Caco-2 (cell line): ENCODE results near the gene ARF4. TPM values are rescaled to one million over a fixed set of nuclear protein-coding genes. Genes with fewer than 3 reads are reported as not detected.
A peak's percentile ranks its signal among the peaks of the same experiment; 100 is the strongest.

Experiments used
- BruUV-seq: library from RNA; stranded (reverse); fragments of 400-500 nt; replicated peaks from 2 replicates; lab custom pipeline; 2021; lab: Mats Ljungman, UMichigan
- CTCF ChIA-PET: fragments of 300-600 bp; sonication (Branson Sonifier 250); formaldehyde crosslinking; loops from one replicate; lab custom pipeline; 2022; ENCODE audit warnings: antibody characterized with exemption; lab: Charles Lee
- POLR2A ChIA-PET: fragments of 300-600 bp; sonication (Branson Sonifier 250); formaldehyde crosslinking; loops from one replicate; lab custom pipeline; 2022; ENCODE audit warnings: antibody characterized with exemption; lab: Charles Lee
- DNase-seq, 2 experiments: peaks; one replicate each; pipeline versions ENCODE4 v3.0.0 to v3.0.0-alpha.2; 2020 to 2022
- H3K27me3 ChIP-seq: replicated peaks from 2 replicates; pipeline ENCODE4 v1.6.0; 2011; ENCODE audit warnings: low read length; ENCODE audit not compliant: control insufficient read depth, insufficient read depth
- H3K36me3 ChIP-seq: 2 replicates; pipeline ENCODE4 v1.5.1; 2011; ENCODE audit warnings: low read length; ENCODE audit not compliant: control insufficient read depth, insufficient read depth
- H3K4me1 ChIP-seq: fragments of 250-450 bp; sonication (Bioruptor Pico); 2 replicates; pipeline ENCODE4 v1.5.1; 2020; ENCODE audit warnings: mild to moderate bottlenecking
- H3K4me3 ChIP-seq: 2 replicates; pipeline ENCODE4 v1.5.1; 2011; ENCODE audit warnings: low read depth, mild to moderate bottlenecking, control low read depth, low read length
- H3K9me3 ChIP-seq: fragments of 250-450 bp; sonication (Bioruptor Pico); 2 replicates; pipeline ENCODE4 v1.5.1; 2020; ENCODE audit warnings: mild to moderate bottlenecking, moderate library complexity
- H3K27ac Mint-ChIP-seq: one replicate; pipeline ENCODE4 v1.8.0; 2022; ENCODE audit warnings: mixed read lengths; ENCODE audit not compliant: unreplicated experiment
- H3K27me3 Mint-ChIP-seq: one replicate; pipeline ENCODE4 v1.8.0; 2022; ENCODE audit warnings: mixed read lengths; ENCODE audit not compliant: insufficient read depth, unreplicated experiment
- H3K36me3 Mint-ChIP-seq: one replicate; pipeline ENCODE4 v1.8.0; 2022; ENCODE audit warnings: mild to moderate bottlenecking, mixed read lengths; ENCODE audit not compliant: insufficient read depth, unreplicated experiment
- H3K4me1 Mint-ChIP-seq: one replicate; pipeline ENCODE4 v1.8.0; 2022; ENCODE audit warnings: low read depth, mixed read lengths; ENCODE audit not compliant: unreplicated experiment
- H3K4me3 Mint-ChIP-seq: one replicate; pipeline ENCODE4 v1.8.0; 2022; ENCODE audit warnings: mild to moderate bottlenecking, moderate library complexity, mixed read lengths; ENCODE audit not compliant: unreplicated experiment
- H3K9me3 Mint-ChIP-seq: one replicate; pipeline ENCODE4 v1.8.0; 2022; ENCODE audit warnings: mixed read lengths; ENCODE audit not compliant: unreplicated experiment
- intact Hi-C: fragments of 100-400 bp; cut with micrococcal nuclease; formaldehyde crosslinking; loops from one replicate; pipeline ENCODE4 v1.10.0; 2022; ENCODE audit not compliant: unreplicated experiment
- total RNA-seq: library from RNA; stranded (reverse); gene quantifications from 2 replicates; pipeline ENCODE4 v1.2.3, GENCODE V29; 2022
- TF ChIP-seq, protein P1 (sequence below), 2 experiments: fragments of 200-600 bp in 1 of 2; IDR thresholded peaks; 1 replicate in 1 of 2; 2 replicates in 1 of 2; pipeline versions ENCODE4 v1.5.1 to v1.8.0; 2011 to 2022; ENCODE audit warnings: antibody characterized with exemption in 1 of 2, control low read depth in 1 of 2, inconsistent platforms in 1 of 2, low read depth in 1 of 2, low read length in 1 of 2, mild to moderate bottlenecking in 1 of 2, moderate library complexity in 1 of 2; ENCODE audit not compliant: insufficient read depth in 1 of 2, severe bottlenecking in 1 of 2, unreplicated experiment in 1 of 2

ARF4 gene
- total RNA-seq, 1 experiment from 2014 or later = 194 TPM

DNA sequence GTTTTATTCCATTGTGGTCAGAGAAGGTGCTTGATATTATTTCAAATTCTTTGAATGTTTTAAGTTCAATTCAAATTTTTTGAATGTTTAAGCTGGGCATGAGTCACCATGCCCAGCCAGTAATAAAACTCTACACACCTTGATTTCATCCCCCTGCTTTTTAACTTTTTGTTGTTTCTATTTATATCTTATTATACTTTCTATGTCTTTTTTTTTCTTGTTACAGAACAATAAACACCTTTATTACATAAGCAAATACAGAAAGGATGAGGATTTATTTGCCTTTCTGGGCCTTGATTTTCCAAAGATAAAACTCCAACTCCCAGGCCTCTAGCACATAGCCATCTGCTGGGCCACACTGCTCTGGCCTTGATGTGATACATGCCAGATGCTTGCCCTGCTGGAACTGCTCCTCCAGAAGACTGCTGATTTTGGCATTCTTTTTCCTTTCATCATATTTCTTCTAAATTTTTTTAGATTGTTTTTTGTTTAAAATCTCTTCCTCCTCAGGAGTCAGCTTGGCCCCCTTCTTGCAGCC, 67.0 kb downstream of the ARF4 start:
- H3K9me3 ChIP-seq = no peaks in the 10 kb centered on the region
- intact Hi-C loops = loop anchor here (5.0 kb wide), 1 partner anchor 78 kb away; no protein-coding TSS in a partner anchor
- H3K36me3 ChIP-seq = no peaks in the 10 kb centered on the region
- Mint-ChIP-seq H3K36me3 (no peaks in the 10 kb centered on the region), H3K4me3 (no peak overlapping the region), H3K27ac (peak overlapping the region; percentile 13), H3K4me1 (peaks cover 36% of the 10 kb centered on the region), H3K9me3 (no peaks in the 10 kb centered on the region), H3K27me3 (no peaks in the 10 kb centered on the region)
- BruUV-seq = no TSS peak
- TF ChIP-seq, protein P1, sequence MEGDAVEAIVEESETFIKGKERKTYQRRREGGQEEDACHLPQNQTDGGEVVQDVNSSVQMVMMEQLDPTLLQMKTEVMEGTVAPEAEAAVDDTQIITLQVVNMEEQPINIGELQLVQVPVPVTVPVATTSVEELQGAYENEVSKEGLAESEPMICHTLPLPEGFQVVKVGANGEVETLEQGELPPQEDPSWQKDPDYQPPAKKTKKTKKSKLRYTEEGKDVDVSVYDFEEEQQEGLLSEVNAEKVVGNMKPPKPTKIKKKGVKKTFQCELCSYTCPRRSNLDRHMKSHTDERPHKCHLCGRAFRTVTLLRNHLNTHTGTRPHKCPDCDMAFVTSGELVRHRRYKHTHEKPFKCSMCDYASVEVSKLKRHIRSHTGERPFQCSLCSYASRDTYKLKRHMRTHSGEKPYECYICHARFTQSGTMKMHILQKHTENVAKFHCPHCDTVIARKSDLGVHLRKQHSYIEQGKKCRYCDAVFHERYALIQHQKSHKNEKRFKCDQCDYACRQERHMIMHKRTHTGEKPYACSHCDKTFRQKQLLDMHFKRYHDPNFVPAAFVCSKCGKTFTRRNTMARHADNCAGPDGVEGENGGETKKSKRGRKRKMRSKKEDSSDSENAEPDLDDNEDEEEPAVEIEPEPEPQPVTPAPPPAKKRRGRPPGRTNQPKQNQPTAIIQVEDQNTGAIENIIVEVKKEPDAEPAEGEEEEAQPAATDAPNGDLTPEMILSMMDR (IDR thresholded peaks at IDR 0.05; ENCODE audit: insufficient read depth in 1 of 2, low read depth in 1 of 2, low read length in 1 of 2, severe bottlenecking in 1 of 2, unreplicated experiment in 1 of 2) = no peak
- no peak for DNase-seq
- ChIA-PET CTCF (no interaction called here), POLR2A (no interaction called here)
- peaks cover 25% of the 10 kb centered on the region for H3K4me1 ChIP-seq
- no peak overlapping the region for H3K4me3 ChIP-seq
- no peaks in the 10 kb centered on the region for H3K27me3 ChIP-seq

Other genes starting within 250 kb of the ARF4 start
- gene DNAH12, start 53.0 kb downstream of the ARF4 start, total RNA-seq = 0.45 and 1.5 TPM in 2 replicates
- 22.1 and 23.2 TPM in 2 replicates for gene PDE12, start 41.1 kb downstream of the ARF4 start, total RNA-seq
- gene DENND6A, start 95.7 kb upstream of the ARF4 start, total RNA-seq = 20.6 and 21.8 TPM in 2 replicates
- 126 and 136 TPM in 2 replicates for gene SLMAP, start 159.0 kb upstream of the ARF4 start, total RNA-seq